Lung microvascular endothelial cell (primary cell): ENCODE data around the gene MXRA7. TPM values are rescaled to one million over a fixed set of nuclear protein-coding genes. Genes with fewer than 3 reads are reported as not detected.
"Not testable (repeated sequence)": the region's sequence is repeated elsewhere in the genome, so short reads cannot be mapped to it uniquely, and the experiment has no call there.

Experiments used
- DNase-seq, 2 donors: peaks; one replicate each; pipeline versions ENCODE4 v3.0.0 to v3.0.0-alpha.2; 2010; ENCODE audit warnings: low read depth in 2 of 2
- total RNA-seq: library from RNA; depleted of rRNA; stranded (reverse); fragments of >200 nt; gene quantifications from 2 replicates; pipeline ENCODE4 v1.2.1, GENCODE V29; 2014

The MXRA7 gene
- total RNA-seq, 1 donor from 2014 or later, result 221 TPM

- DNase-seq, result no peak
Measured at GRCh38 chr17:76644995-76645394, 65.8 kb downstream of the MXRA7 start.

DNA sequence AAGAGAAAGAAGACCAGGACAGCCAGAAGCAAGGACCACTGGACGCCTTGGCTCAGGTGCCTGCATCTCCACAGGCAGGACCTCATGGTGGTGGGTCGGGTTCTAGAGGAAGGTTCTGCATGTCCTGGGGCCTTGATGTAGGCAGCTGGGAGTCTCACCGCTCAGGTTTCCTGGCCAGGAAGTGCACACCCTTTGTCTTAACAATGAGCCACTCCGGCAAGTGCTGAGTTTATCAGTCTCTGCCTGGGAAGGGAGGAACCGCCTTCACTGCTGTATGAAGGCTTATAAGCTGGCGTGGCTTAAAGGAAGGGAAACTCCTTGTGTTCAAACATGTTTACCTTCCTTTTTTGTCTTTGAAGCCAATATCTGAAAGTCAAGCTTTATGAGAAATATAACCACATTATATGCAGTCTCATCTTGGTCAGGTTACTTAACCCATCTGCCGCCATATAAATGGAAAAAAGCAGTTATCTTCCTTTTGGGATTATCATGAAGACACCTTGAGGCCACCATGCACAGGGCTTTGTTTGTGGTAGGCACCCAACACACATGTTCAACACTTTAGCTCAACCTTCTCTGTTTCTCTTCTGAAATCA lies 67.1 kb downstream of the MXRA7 start, which contains the start of gene ST6GALNAC1:
Gene ST6GALNAC1, minus strand, starts transcription at position 205 of the 596 bp plus-strand sequence. Its CDS starts 119 bp downstream, at position 86.
- DNase-seq, result peak in 1 of 2 donors; percentile 16

- no peak for DNase-seq
Measured at GRCh38 chr17:76642994-76643393, 67.8 kb downstream of the MXRA7 start.

DNA sequence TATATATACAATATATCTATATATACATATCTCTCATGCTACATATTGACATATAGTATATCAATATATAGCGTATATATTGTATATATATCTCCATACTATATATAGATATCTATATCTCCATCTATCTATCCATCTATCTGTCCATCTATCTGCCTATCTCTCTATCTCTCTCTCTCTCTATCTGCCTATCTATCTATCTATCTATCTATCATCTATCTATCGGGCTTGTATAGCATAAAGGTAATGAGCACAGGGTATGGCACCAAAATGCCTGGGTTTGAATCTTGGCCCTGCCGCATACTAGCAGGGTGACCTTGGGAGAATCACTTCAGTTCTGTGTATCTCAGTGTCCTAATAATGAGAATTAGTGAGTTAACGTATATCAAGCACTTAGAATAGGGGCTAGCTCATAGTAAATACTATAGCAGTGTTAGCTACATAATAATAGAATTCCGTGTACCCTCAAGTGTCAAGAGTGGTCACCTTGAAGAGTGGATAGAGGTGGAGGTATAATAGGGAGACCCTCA lies 68.7 kb downstream of the MXRA7 start:
- DNase-seq, result no peak

- DNase-seq, result no peak
Measured at GRCh38 chr17:76641501-76641900, 69.3 kb downstream of the MXRA7 start.

DNA sequence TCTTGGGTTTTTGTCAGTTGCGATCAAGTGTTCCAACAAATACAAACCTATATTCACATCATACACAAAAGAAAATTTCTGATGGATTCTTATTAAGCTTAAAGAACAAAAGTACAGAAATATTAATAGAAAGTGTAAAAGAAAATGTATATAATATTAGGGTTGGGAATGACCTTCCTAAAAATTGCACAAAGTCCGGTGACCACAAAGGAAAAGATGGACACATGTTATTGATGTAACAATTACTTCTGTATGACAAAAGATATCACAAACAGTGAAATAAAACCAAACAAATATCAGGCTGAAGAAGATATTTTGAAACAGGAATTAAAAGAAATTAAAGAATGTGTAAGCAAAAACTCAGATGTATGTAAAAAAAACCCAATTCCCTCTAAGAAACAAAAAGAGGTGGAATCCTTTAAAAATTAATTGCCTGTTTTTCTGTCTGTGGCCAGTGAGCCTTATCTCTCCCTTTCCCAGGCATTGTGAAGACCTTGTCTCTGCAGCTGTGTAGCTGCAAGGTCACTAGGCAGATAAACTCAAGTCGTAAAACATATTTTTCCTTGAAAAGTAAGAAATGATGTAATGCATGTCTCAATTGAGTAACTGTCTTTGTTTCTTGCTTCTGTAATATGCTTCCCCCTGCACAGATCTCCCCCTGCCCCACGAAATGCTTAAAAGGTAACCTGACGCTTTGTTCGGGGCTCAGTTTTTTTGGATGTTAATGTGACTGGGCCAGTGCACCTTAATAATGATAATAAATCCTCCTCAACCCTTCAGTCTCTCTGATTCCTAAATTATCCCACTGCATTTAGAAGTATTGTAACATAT lies 70.0 kb downstream of the MXRA7 start:
- DNase-seq, result no peak

DNA sequence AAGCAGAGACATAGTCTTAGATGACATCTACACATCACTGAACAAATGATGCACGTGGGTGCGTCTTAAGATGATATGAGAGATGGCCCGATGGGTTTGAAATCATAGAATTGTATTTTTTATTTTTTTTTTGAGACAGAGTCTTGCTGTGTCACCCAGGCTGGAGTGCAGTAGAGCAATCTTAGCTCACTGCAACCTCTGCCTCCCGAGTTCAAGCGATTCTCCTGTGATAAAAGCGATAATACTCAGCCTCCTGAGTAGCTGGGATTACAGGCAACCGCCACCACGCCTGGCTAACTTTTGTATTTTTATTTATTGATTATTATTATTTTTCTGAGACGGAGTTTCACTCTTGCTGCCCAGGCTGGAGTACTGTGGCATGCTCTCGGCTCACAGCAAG lies 72.5 kb downstream of the MXRA7 start:
- no peak for DNase-seq

GRCh38 chr17:76636486-76637206 lies 74.1 kb downstream of the MXRA7 start:
- DNase-seq, result not testable (repeated sequence)

GRCh38 chr17:76635659-76636360 lies 75.0 kb downstream of the MXRA7 start:
- no peak for DNase-seq

DNA sequence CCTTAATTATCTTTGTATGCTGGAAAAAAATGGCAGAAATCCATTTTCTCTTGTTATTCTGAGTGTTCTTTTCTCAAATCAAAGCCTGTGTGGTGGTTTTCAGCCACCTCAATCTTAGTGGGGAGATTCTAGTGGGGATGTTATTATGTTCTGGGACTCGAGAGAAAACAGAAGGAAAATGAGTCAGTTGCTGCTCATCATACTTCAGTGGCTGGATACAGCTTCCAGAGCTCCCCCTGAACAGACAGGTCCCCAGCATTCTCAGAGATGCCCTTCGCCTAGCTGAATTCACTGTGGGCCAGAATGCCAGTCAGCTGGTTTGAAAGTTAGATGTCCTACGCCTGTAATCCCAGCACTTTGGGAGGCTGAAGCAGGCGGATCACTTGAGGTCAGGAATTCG lies 75.7 kb downstream of the MXRA7 start:
- no peak for DNase-seq

- no peak for DNase-seq
Measured at GRCh38 chr17:76633628-76634328, 77.0 kb downstream of the MXRA7 start.

DNA sequence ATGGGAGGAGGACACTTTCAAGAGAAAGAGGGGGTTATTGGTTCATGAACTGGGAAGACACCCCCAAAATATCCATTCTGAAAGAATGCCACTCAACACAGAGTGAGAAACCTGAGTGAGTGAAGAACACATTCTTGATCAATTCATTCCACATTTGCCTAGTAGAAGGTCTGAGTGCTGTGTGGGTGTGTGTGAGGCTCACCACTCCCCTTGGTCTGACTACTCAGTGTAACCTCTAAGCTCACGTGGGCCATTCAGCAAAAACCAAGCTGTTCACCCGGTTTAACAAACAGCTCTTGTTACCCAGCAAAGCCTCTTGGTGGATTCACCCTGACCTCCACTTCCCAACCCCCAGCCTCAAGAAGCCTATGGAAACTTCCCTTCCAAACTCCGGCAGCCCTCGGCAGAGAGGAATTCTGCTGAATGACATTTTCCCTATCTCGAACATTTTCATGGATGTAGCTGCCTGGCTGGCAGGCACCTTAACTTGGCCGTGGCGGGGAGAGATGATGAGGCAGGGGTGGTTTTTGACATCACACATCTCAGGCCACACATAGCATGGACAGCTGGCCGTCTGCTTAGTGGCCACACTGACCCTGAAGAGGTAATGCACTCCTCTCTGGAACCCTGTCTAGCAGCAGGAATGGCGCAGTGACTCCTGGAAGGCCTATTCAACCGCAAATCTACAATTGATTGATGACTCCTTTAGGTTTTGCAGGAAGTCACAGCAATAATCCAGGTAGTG lies 78.8 kb downstream of the MXRA7 start:
- DNase-seq, result no peak

- DNase-seq, result no peak
Measured at GRCh38 chr17:76630151-76630550, 80.6 kb downstream of the MXRA7 start.

Other genes with a start within 250 kb of the MXRA7 start
- not detected in 2 replicates for gene AANAT, start 243.4 kb downstream of the MXRA7 start, total RNA-seq
- gene RHBDF2, start 209.5 kb downstream of the MXRA7 start, total RNA-seq, result 8.1 and 22.6 TPM in 2 replicates
- gene CYGB, start 173.3 kb downstream of the MXRA7 start, total RNA-seq, result 0.60 and 2.0 TPM in 2 replicates
- 0.20 and 0.22 TPM in 2 replicates for gene PRCD, start 170.9 kb downstream of the MXRA7 start, total RNA-seq
- not detected in 2 replicates for gene ST6GALNAC2, start 125.1 kb downstream of the MXRA7 start, total RNA-seq
- not detected in 2 replicates for gene ST6GALNAC1, start 67.2 kb downstream of the MXRA7 start, total RNA-seq
- gene JMJD6, start 15.6 kb upstream of the MXRA7 start, total RNA-seq, result 10.5 and 15.1 TPM in 2 replicates
- 20.0 and 22.8 TPM in 2 replicates for gene METTL23, start 15.9 kb upstream of the MXRA7 start, total RNA-seq
- gene SRSF2, start 26.4 kb upstream of the MXRA7 start, total RNA-seq, result 142 and 143 TPM in 2 replicates
- 21.1 and 31.9 TPM in 2 replicates for gene MFSD11, start 27.2 kb upstream of the MXRA7 start, total RNA-seq
- gene MGAT5B, start 157.4 kb upstream of the MXRA7 start, total RNA-seq, result 0.20 and 0.44 TPM in 2 replicates